HEK293 (cell line): ENCODE results near the gene VPS54.

Experiments
- GLI4 ChIP-seq: fragments of 450-650 bp; formaldehyde crosslinking; IDR thresholded peaks from 2 replicates; pipeline ENCODE4 v1.5.1; 2016; ENCODE audit warnings: missing biosample characterization, missing genetic modification characterization
- GLIS2 ChIP-seq: fragments of 450-650 bp; formaldehyde crosslinking; IDR thresholded peaks from 2 replicates; pipeline ENCODE4 v1.5.1; 2016; ENCODE audit warnings: missing biosample characterization, missing genetic modification characterization
- REPIN1 ChIP-seq: fragments of 450-650 bp; formaldehyde crosslinking; IDR thresholded peaks from 2 replicates; pipeline ENCODE4 v1.5.1; 2017; ENCODE audit warnings: missing biosample characterization, missing genetic modification characterization, low read depth
- REST ChIP-seq: fragments of 450-650 bp; formaldehyde crosslinking; IDR thresholded peaks from 2 replicates; pipeline ENCODE4 v1.5.1; 2016; ENCODE audit warnings: missing biosample characterization, missing genetic modification characterization
- SP3 ChIP-seq: fragments of 450-650 bp; formaldehyde crosslinking; IDR thresholded peaks from 2 replicates; pipeline ENCODE4 v1.5.1; 2016; ENCODE audit warnings: missing biosample characterization, missing genetic modification characterization
- WT1 ChIP-seq: fragments of 450-650 bp; formaldehyde crosslinking; IDR thresholded peaks from 2 replicates; pipeline ENCODE4 v1.5.1; 2016; ENCODE audit warnings: missing biosample characterization, missing genetic modification characterization
- YY1 ChIP-seq: fragments of 450-650 bp; formaldehyde crosslinking; IDR thresholded peaks from 2 replicates; pipeline ENCODE4 v1.5.1; 2018; ENCODE audit warnings: missing biosample characterization, missing genetic modification characterization
- ZIC2 ChIP-seq: fragments of 450-650 bp; formaldehyde crosslinking; IDR thresholded peaks from 2 replicates; pipeline ENCODE4 v1.5.1; 2016; ENCODE audit warnings: missing biosample characterization, missing genetic modification characterization
- ZNF132 ChIP-seq: fragments of 450-650 bp; formaldehyde crosslinking; IDR thresholded peaks from 2 replicates; pipeline ENCODE4 v1.5.1; 2017; ENCODE audit warnings: missing biosample characterization, missing genetic modification characterization, borderline replicate concordance
- ZNF214 ChIP-seq: fragments of 450-650 bp; formaldehyde crosslinking; IDR thresholded peaks from 2 replicates; pipeline ENCODE4 v1.5.1; 2017; ENCODE audit warnings: missing biosample characterization, mild to moderate bottlenecking, missing genetic modification characterization, borderline replicate concordance
- ZNF23 ChIP-seq: fragments of 450-650 bp; formaldehyde crosslinking; IDR thresholded peaks from 2 replicates; pipeline ENCODE4 v1.5.1; 2016; ENCODE audit warnings: missing biosample characterization, missing genetic modification characterization, borderline replicate concordance
- ZNF324 ChIP-seq: fragments of 450-650 bp; formaldehyde crosslinking; IDR thresholded peaks from 2 replicates; pipeline ENCODE4 v1.5.1; 2016; ENCODE audit warnings: missing biosample characterization, missing genetic modification characterization
- ZNF350 ChIP-seq: fragments of 450-650 bp; formaldehyde crosslinking; IDR thresholded peaks from 2 replicates; pipeline ENCODE4 v1.5.0; 2017; ENCODE audit warnings: missing biosample characterization, mild to moderate bottlenecking, missing genetic modification characterization
- ZNF391 ChIP-seq: fragments of 450-650 bp; formaldehyde crosslinking; IDR thresholded peaks from 2 replicates; pipeline ENCODE4 v1.5.1; 2016; ENCODE audit warnings: low read depth, missing biosample characterization, missing genetic modification characterization, borderline replicate concordance
- ZNF473 ChIP-seq: fragments of 450-650 bp; formaldehyde crosslinking; IDR thresholded peaks from 2 replicates; pipeline ENCODE4 v1.5.1; 2017; ENCODE audit warnings: missing biosample characterization, missing genetic modification characterization
- ZNF501 ChIP-seq: fragments of 450-650 bp; formaldehyde crosslinking; IDR thresholded peaks from 2 replicates; pipeline ENCODE4 v1.5.1; 2016; ENCODE audit warnings: missing biosample characterization, missing genetic modification characterization
- ZNF510 ChIP-seq: fragments of 450-650 bp; formaldehyde crosslinking; IDR thresholded peaks from 2 replicates; pipeline ENCODE4 v1.5.1; 2018; ENCODE audit warnings: mild to moderate bottlenecking, missing genetic modification characterization, missing biosample characterization; ENCODE audit not compliant: insufficient replicate concordance
- ZNF521 ChIP-seq: fragments of 450-650 bp; formaldehyde crosslinking; IDR thresholded peaks from 2 replicates; pipeline ENCODE4 v1.5.1; 2017; ENCODE audit warnings: missing biosample characterization, mild to moderate bottlenecking, missing genetic modification characterization
- ZNF530 ChIP-seq: fragments of 450-650 bp; formaldehyde crosslinking; IDR thresholded peaks from 2 replicates; pipeline ENCODE4 v1.5.1; 2016; ENCODE audit warnings: low read depth, missing biosample characterization, missing genetic modification characterization
- ZNF549 ChIP-seq: fragments of 450-650 bp; IDR thresholded peaks from 2 replicates; pipeline ENCODE4 v1.5.1; 2018; ENCODE audit warnings: missing biosample characterization, missing genetic modification characterization, mild to moderate bottlenecking, inconsistent platforms, moderate library complexity
- ZNF596 ChIP-seq: fragments of 450-650 bp; IDR thresholded peaks from 2 replicates; pipeline ENCODE4 v1.5.0; 2018; ENCODE audit warnings: missing biosample characterization, mild to moderate bottlenecking, missing genetic modification characterization, moderate library complexity
- ZNF621 ChIP-seq: fragments of 450-650 bp; formaldehyde crosslinking; IDR thresholded peaks from 2 replicates; pipeline ENCODE4 v1.5.1; 2017; ENCODE audit warnings: missing biosample characterization, missing genetic modification characterization
- ZNF623 ChIP-seq: fragments of 450-650 bp; formaldehyde crosslinking; IDR thresholded peaks from 2 replicates; pipeline ENCODE4 v1.5.1; 2016; ENCODE audit warnings: missing biosample characterization, missing genetic modification characterization
- ZNF670 ChIP-seq: fragments of 450-650 bp; formaldehyde crosslinking; IDR thresholded peaks from 2 replicates; pipeline ENCODE4 v1.5.1; 2016; ENCODE audit warnings: missing biosample characterization, missing genetic modification characterization, low read depth
- ZNF677 ChIP-seq: fragments of 450-650 bp; IDR thresholded peaks from 2 replicates; pipeline ENCODE4 v1.5.0; 2018; ENCODE audit warnings: missing biosample characterization, mild to moderate bottlenecking, missing genetic modification characterization, moderate library complexity
- ZNF791 ChIP-seq: fragments of 450-650 bp; formaldehyde crosslinking; IDR thresholded peaks from 2 replicates; pipeline ENCODE4 v1.5.1; 2016; ENCODE audit warnings: missing biosample characterization, missing genetic modification characterization
- ZNF830 ChIP-seq: fragments of 450-650 bp; IDR thresholded peaks from 2 replicates; pipeline ENCODE4 v1.5.0; 2018; ENCODE audit warnings: missing biosample characterization, missing genetic modification characterization, low read depth, mild to moderate bottlenecking, moderate library complexity
- ZNF837 ChIP-seq: fragments of 450-650 bp; formaldehyde crosslinking; IDR thresholded peaks from 2 replicates; pipeline ENCODE4 v1.5.1; 2016; ENCODE audit warnings: missing biosample characterization, missing genetic modification characterization
- TF ChIP-seq, protein P1 (sequence below): fragments of 450-650 bp; formaldehyde crosslinking; IDR thresholded peaks from 2 replicates; pipeline ENCODE4 v1.5.1; 2016; ENCODE audit warnings: missing biosample characterization, missing genetic modification characterization, borderline replicate concordance
- TF ChIP-seq, protein P2 (sequence below): fragments of 450-650 bp; formaldehyde crosslinking; IDR thresholded peaks from 2 replicates; pipeline ENCODE4 v1.5.1; 2016; ENCODE audit warnings: missing biosample characterization, missing genetic modification characterization

VPS54 gene

DNA sequence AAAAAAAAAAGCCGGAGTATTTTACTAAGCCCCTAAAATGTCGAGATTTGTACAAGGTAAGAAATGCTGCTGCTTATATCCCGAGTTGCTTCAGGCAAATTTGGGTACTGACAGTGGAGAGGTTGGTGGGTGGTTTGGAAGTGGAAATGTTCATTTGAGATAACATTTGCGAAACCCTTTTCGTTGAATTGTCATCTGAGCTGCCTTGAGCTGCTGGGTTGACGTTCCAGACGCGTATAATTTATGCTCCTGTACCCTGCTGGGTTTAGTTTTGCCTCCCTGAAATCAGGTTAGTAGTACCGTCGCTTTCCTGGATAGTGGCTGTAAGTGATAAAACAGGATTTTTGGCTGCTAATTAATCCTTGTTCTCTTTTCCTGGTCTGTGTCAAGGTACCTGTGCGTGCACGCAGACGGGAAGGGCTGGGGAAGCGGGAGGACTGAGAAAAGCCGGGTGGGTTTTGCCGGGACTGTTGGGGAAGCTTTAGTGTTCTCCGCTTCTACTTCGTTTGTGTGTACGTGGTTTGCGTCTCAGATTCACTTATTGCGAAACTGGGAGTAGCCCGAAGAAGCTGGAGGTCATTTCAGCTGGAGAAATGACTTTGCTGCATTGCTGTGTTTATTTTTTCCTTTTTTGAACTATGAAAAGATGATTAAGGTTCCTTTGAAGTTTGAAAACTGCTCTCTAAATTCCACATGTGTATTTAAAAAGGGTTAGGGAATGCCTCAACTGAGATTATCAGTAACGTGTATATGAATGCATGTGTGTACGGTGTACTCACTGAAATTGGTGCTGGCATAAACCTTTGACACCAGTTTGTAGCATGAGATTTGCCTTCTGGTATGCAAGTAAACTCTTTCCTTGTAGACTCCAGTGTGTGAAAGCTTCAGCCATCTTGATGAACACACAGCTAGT lies 176.8 kb downstream of the VPS54 start (continued):
- TF ChIP-seq ZNF621 (tag by site-specific recombination): no peak
- TF ChIP-seq ZNF521 (tag by site-specific recombination): no peak
- no peak for TF ChIP-seq REST
- TF ChIP-seq ZNF830 (tag by site-specific recombination): no peak
- TF ChIP-seq ZNF670 (tag by site-specific recombination): no peak
- TF ChIP-seq GLI4 (tag by site-specific recombination): no peak
- no peak for TF ChIP-seq ZNF214 (tag by site-specific recombination)
- TF ChIP-seq ZNF677: no peak
- no peak for TF ChIP-seq ZNF549
- no peak for TF ChIP-seq ZNF623 (tag by site-specific recombination)
- no peak for TF ChIP-seq ZNF510 (tag by site-specific recombination)
- TF ChIP-seq, protein P1, sequence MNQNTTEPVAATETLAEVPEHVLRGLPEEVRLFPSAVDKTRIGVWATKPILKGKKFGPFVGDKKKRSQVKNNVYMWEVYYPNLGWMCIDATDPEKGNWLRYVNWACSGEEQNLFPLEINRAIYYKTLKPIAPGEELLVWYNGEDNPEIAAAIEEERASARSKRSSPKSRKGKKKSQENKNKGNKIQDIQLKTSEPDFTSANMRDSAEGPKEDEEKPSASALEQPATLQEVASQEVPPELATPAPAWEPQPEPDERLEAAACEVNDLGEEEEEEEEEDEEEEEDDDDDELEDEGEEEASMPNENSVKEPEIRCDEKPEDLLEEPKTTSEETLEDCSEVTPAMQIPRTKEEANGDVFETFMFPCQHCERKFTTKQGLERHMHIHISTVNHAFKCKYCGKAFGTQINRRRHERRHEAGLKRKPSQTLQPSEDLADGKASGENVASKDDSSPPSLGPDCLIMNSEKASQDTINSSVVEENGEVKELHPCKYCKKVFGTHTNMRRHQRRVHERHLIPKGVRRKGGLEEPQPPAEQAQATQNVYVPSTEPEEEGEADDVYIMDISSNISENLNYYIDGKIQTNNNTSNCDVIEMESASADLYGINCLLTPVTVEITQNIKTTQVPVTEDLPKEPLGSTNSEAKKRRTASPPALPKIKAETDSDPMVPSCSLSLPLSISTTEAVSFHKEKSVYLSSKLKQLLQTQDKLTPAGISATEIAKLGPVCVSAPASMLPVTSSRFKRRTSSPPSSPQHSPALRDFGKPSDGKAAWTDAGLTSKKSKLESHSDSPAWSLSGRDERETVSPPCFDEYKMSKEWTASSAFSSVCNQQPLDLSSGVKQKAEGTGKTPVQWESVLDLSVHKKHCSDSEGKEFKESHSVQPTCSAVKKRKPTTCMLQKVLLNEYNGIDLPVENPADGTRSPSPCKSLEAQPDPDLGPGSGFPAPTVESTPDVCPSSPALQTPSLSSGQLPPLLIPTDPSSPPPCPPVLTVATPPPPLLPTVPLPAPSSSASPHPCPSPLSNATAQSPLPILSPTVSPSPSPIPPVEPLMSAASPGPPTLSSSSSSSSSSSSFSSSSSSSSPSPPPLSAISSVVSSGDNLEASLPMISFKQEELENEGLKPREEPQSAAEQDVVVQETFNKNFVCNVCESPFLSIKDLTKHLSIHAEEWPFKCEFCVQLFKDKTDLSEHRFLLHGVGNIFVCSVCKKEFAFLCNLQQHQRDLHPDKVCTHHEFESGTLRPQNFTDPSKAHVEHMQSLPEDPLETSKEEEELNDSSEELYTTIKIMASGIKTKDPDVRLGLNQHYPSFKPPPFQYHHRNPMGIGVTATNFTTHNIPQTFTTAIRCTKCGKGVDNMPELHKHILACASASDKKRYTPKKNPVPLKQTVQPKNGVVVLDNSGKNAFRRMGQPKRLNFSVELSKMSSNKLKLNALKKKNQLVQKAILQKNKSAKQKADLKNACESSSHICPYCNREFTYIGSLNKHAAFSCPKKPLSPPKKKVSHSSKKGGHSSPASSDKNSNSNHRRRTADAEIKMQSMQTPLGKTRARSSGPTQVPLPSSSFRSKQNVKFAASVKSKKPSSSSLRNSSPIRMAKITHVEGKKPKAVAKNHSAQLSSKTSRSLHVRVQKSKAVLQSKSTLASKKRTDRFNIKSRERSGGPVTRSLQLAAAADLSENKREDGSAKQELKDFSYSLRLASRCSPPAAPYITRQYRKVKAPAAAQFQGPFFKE (tag by site-specific recombination): no peak
- TF ChIP-seq ZIC2 (tag by site-specific recombination): no peak
- TF ChIP-seq ZNF473 (tag by site-specific recombination): no peak
- no peak for TF ChIP-seq YY1 (tag by site-specific recombination)
- TF ChIP-seq, protein P2, sequence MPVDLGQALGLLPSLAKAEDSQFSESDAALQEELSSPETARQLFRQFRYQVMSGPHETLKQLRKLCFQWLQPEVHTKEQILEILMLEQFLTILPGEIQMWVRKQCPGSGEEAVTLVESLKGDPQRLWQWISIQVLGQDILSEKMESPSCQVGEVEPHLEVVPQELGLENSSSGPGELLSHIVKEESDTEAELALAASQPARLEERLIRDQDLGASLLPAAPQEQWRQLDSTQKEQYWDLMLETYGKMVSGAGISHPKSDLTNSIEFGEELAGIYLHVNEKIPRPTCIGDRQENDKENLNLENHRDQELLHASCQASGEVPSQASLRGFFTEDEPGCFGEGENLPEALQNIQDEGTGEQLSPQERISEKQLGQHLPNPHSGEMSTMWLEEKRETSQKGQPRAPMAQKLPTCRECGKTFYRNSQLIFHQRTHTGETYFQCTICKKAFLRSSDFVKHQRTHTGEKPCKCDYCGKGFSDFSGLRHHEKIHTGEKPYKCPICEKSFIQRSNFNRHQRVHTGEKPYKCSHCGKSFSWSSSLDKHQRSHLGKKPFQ (tag by site-specific recombination): no peak
- no peak for TF ChIP-seq REPIN1
- no peak for TF ChIP-seq ZNF837 (tag by site-specific recombination)
- no peak for TF ChIP-seq ZNF132 (tag by site-specific recombination)
- peak; percentile 51 for TF ChIP-seq WT1 (tag by site-specific recombination)
- TF ChIP-seq ZNF530: no peak
- 0 out of 2 replicates have a peak, but pooled peaks have one; percentile 7 for TF ChIP-seq ZNF791 (tag by site-specific recombination)
- TF ChIP-seq ZNF501 (tag by site-specific recombination): no peak
- no peak for TF ChIP-seq GLIS2 (tag by site-specific recombination)
- no peak for TF ChIP-seq ZNF350 (tag by site-specific recombination)
- no peak for TF ChIP-seq ZNF596 (tag by site-specific recombination)
- no peak for TF ChIP-seq SP3
- no peak for TF ChIP-seq ZNF324 (tag by site-specific recombination)
- TF ChIP-seq ZNF391: no peak
- TF ChIP-seq ZNF23 (tag by site-specific recombination): no peak
